HepG2 (cell line): ENCODE measurements around the gene USB1. TPM values are rescaled to one million over a fixed set of nuclear protein-coding genes. Genes with fewer than 3 reads are reported as not detected.

Experiments used
- ATAC-seq: fragments of 200-7000 bp; cut with Tn5 transposase; 3 replicates; pipeline ENCODE4 v1.9.1; 2020; ENCODE audit warnings: mild to moderate bottlenecking, moderate library complexity
- BruUV-seq: library from RNA; stranded (reverse); fragments of 400-500 nt; replicated peaks from 2 replicates; lab custom pipeline; 2021; lab: Mats Ljungman, UMichigan
- CTCF ChIA-PET: fragments of 300-600 bp; formaldehyde crosslinking; extraction: SDS; loops from one replicate; lab custom pipeline; 2021; ENCODE audit warnings: low total read pairs, inconsistent platforms, low intra/inter-chr PET ratio; lab: Yijun Ruan, JAX
- POLR2A ChIA-PET: fragments of 350-600 bp; sonication (Branson Sonifier 250); formaldehyde crosslinking; loops from one replicate; lab custom pipeline; 2020; ENCODE audit warnings: antibody characterized with exemption, inconsistent platforms; lab: Yijun Ruan, JAX
- DNase-seq: peaks from one replicate; pipeline ENCODE4 v3.0.0-alpha.2; 2015; ENCODE audit warnings: low spot score
- FAIRE-seq: peaks from 3 replicates; lab custom pipeline; 2011; peaks lifted over from hg19 to GRCh38; lab: Jason Lieb, UNC
- H2AFZ ChIP-seq: one replicate; pipeline ENCODE4 v1.6.1; 2011; ENCODE audit warnings: low read length, inconsistent platforms
- H3K27ac ChIP-seq: fragments of 300-600 bp; 3 replicates; pipeline ENCODE4 v1.8.0; 2011; ENCODE audit warnings: mixed run types, mild to moderate bottlenecking, mixed read lengths, low read length, inconsistent platforms; ENCODE audit not compliant: insufficient read depth; ENCODE audit errors: extremely low read length
- H3K27me3 ChIP-seq, 2 experiments: fragments of 200-600 bp in 1 of 2; 2 replicates in 1 of 2; 3 replicates in 1 of 2; pipeline versions ENCODE4 v1.6.0 to v1.8.0; 2011; ENCODE audit warnings: low read length in 2 of 2, mild to moderate bottlenecking in 2 of 2, moderate library complexity in 2 of 2, inconsistent platforms in 1 of 2; ENCODE audit not compliant: insufficient read depth in 2 of 2, control insufficient read depth in 1 of 2
- H3K36me3 ChIP-seq, 2 experiments: fragments of 200-600 bp in 1 of 2; replicated peaks in 1 of 2; 2 replicates in 1 of 2; 3 replicates in 1 of 2; pipeline versions ENCODE4 v1.5.1 to v1.8.0; 2011; ENCODE audit warnings: low read length in 2 of 2, inconsistent platforms in 1 of 2; ENCODE audit not compliant: insufficient read depth in 2 of 2, control insufficient read depth in 1 of 2
- H3K4me1 ChIP-seq: 2 replicates; pipeline ENCODE4 v1.5.1; 2012; ENCODE audit warnings: low read length, inconsistent platforms; ENCODE audit not compliant: insufficient read depth
- H3K4me2 ChIP-seq: 2 replicates; pipeline ENCODE4 v1.6.0; 2011; ENCODE audit warnings: low read depth, low read length, inconsistent platforms
- H3K4me3 ChIP-seq, 3 experiments: fragments of 200-600 bp in 1 of 3; sonication (generic), shearing (Covaris generic) in 1 of 3; replicated peaks in 1 of 3; 2 replicates each; pipeline ENCODE4 v1.5.1; 2011 to 2016; ENCODE audit warnings: low read length in 3 of 3, inconsistent platforms in 2 of 3, low read depth in 2 of 3, mild to moderate bottlenecking in 2 of 3, control low read depth in 1 of 3, mixed read lengths in 1 of 3; ENCODE audit not compliant: insufficient read depth in 1 of 3
- H3K79me2 ChIP-seq: one replicate; pipeline ENCODE4 v1.6.1; 2011; ENCODE audit warnings: low read length, inconsistent platforms; ENCODE audit not compliant: insufficient read depth
- H3K9ac ChIP-seq: 2 replicates; pipeline ENCODE4 v1.6.0; 2011; ENCODE audit warnings: mild to moderate bottlenecking, low read depth, low read length, inconsistent platforms; ENCODE audit not compliant: insufficient read depth
- H3K9me3 ChIP-seq: 2 replicates; pipeline ENCODE4 v1.5.1; 2012; ENCODE audit warnings: mild to moderate bottlenecking, low read length
- H4K20me1 ChIP-seq: 2 replicates; pipeline ENCODE4 v1.6.0; 2011; ENCODE audit warnings: inconsistent platforms, mild to moderate bottlenecking, low read length, moderate library complexity; ENCODE audit not compliant: insufficient read depth
- ATF1 ChIP-seq: IDR thresholded peaks from 2 replicates; pipeline ENCODE4 v1.6.1; 2016; ENCODE audit warnings: mild to moderate bottlenecking, control low read depth
- CSRNP1 ChIP-seq: sonication (generic); formaldehyde crosslinking; IDR thresholded peaks from 2 replicates; pipeline ENCODE4 v1.8.1; 2023; ENCODE audit warnings: mild to moderate bottlenecking, missing genetic modification reagents
- HNF1B ChIP-seq: sonication (generic); formaldehyde crosslinking; IDR thresholded peaks from 2 replicates; pipeline ENCODE4 v1.5.1; 2020; ENCODE audit warnings: mild to moderate bottlenecking, moderate library complexity, missing genetic modification reagents
- HNRNPH1 ChIP-seq: fragments of 200-400 bp; formaldehyde crosslinking; optimal IDR thresholded peaks from 2 replicates; pipeline ENCODE3; 2017; ENCODE audit warnings: mild to moderate bottlenecking, low read depth, low read length
- HNRNPLL ChIP-seq: fragments of 200-400 bp; formaldehyde crosslinking; IDR thresholded peaks from 2 replicates; pipeline ENCODE4 v1.6.1; 2017; ENCODE audit warnings: mild to moderate bottlenecking, low read depth, low read length; ENCODE audit not compliant: poor library complexity, severe bottlenecking
- MBD4 ChIP-seq: IDR thresholded peaks from 2 replicates; pipeline ENCODE4 v1.6.1; 2012; ENCODE audit warnings: low read length, inconsistent platforms, borderline replicate concordance
- NCOR1 ChIP-seq: fragments of 200-600 bp; sonication (generic); IDR thresholded peaks from 2 replicates; pipeline ENCODE4 v1.7.0; 2017; ENCODE audit warnings: antibody characterized with exemption, low read length, borderline replicate concordance
- NFYC ChIP-seq: IDR thresholded peaks from 2 replicates; pipeline ENCODE4 v1.6.1; 2016; ENCODE audit warnings: missing genetic modification reagents, missing compliant biosample characterization
- NR1H2 ChIP-seq: sonication (generic); formaldehyde crosslinking; IDR thresholded peaks from 2 replicates; pipeline ENCODE4 v1.8.1; 2022; ENCODE audit warnings: low read depth, missing genetic modification reagents, borderline replicate concordance
- PAF1 ChIP-seq: IDR thresholded peaks from 2 replicates; pipeline ENCODE4 v1.6.1; 2016; ENCODE audit warnings: missing genetic modification reagents, missing compliant biosample characterization
- RARA ChIP-seq: IDR thresholded peaks from 2 replicates; pipeline ENCODE4 v1.6.1; 2016; ENCODE audit warnings: missing genetic modification reagents, missing compliant biosample characterization
- SP5 ChIP-seq: IDR thresholded peaks from 2 replicates; pipeline ENCODE4 v1.6.1; 2016; ENCODE audit warnings: low read depth, borderline replicate concordance
- ZBTB21 ChIP-seq: sonication (generic); formaldehyde crosslinking; IDR thresholded peaks from 2 replicates; pipeline ENCODE4 v1.4.0; 2020; ENCODE audit warnings: missing genetic modification reagents
- ZFP41 ChIP-seq: sonication (generic); formaldehyde crosslinking; IDR thresholded peaks from 2 replicates; pipeline ENCODE4 v1.4.0; 2020; ENCODE audit warnings: mild to moderate bottlenecking, missing genetic modification reagents, borderline replicate concordance
- ZIK1 ChIP-seq: sonication (generic); formaldehyde crosslinking; IDR thresholded peaks from 2 replicates; pipeline ENCODE4 v1.5.0; 2020; ENCODE audit warnings: mild to moderate bottlenecking, low read depth, missing genetic modification reagents, borderline replicate concordance
- ZKSCAN5 ChIP-seq: sonication (generic); formaldehyde crosslinking; IDR thresholded peaks from 2 replicates; pipeline ENCODE4 v1.5.1; 2020; ENCODE audit warnings: mild to moderate bottlenecking, missing genetic modification reagents
- ZNF496 ChIP-seq: sonication (generic); formaldehyde crosslinking; IDR thresholded peaks from 2 replicates; pipeline ENCODE4 v1.8.1; 2023; ENCODE audit warnings: mild to moderate bottlenecking, moderate library complexity, missing genetic modification reagents; ENCODE audit not compliant: insufficient replicate concordance
- ZNF552 ChIP-seq: sonication (generic); formaldehyde crosslinking; IDR thresholded peaks from 2 replicates; pipeline ENCODE4 v1.9.0; 2022; ENCODE audit warnings: missing genetic modification reagents, mild to moderate bottlenecking, borderline replicate concordance
- ZNF672 ChIP-seq: sonication (generic); formaldehyde crosslinking; IDR thresholded peaks from 2 replicates; pipeline ENCODE4 v1.8.1; 2022; ENCODE audit warnings: missing genetic modification reagents
- WGBS: methylation state at CpG from one replicate; pipeline ENCODE4 v1.1.6; 2017; ENCODE audit warnings: low lambda C conversion rate; 5-methylcytosine and 5-hydroxymethylcytosine counted together
- in situ Hi-C: cut with HindIII; loops from 2 replicates; pipeline ENCODE4 v1.10.0; 2017; ENCODE audit warnings: low pct_unique_long_range_greater_than_20kb; ENCODE audit not compliant: extremely low pct_ligation_motif_present
- intact Hi-C: fragments of 100-400 bp; cut with micrococcal nuclease; formaldehyde crosslinking; loops from one replicate; pipeline ENCODE4 v1.10.0; 2022; ENCODE audit not compliant: unreplicated experiment
- polyA plus RNA-seq, 8 experiments: library from polyadenylated mRNA; depleted of rRNA in 3 of 8; stranded (reverse) in 7 of 8; unstranded in 1 of 8; fragments of >200 nt; fragmentation: Illumina TruSeq in 4 of 8; extraction: Trizol in 4 of 8; gene quantifications; 2 replicates each; pipeline versions ENCODE4 v1.2.1 to v1.2.3, GENCODE V29; 2011 to 2016; ENCODE audit warnings: low read depth in 4 of 8, missing spikeins in 1 of 8, mixed read lengths in 1 of 8; ENCODE audit not compliant: insufficient read depth in 1 of 8
- total RNA-seq, 5 experiments: library from RNA; depleted of rRNA; stranded (reverse); fragments of >200 nt; fragmentation: Illumina TruSeq; extraction: Trizol; gene quantifications; 2 replicates each; pipeline ENCODE4 v1.2.3, GENCODE V29; 2016; ENCODE audit warnings: low read depth in 1 of 5
- TF ChIP-seq, protein P1 (sequence below): sonication (generic); formaldehyde crosslinking; IDR thresholded peaks from 2 replicates; pipeline ENCODE4 v1.4.0; 2020; ENCODE audit warnings: missing genetic modification reagents

Gene USB1
- total and polyA plus RNA-seq, 2 of the 13 experiments (the other 11 are each of a cell fraction or from before 2014, with no cell fraction given) = 16.7 to 65.4 TPM

DNA sequence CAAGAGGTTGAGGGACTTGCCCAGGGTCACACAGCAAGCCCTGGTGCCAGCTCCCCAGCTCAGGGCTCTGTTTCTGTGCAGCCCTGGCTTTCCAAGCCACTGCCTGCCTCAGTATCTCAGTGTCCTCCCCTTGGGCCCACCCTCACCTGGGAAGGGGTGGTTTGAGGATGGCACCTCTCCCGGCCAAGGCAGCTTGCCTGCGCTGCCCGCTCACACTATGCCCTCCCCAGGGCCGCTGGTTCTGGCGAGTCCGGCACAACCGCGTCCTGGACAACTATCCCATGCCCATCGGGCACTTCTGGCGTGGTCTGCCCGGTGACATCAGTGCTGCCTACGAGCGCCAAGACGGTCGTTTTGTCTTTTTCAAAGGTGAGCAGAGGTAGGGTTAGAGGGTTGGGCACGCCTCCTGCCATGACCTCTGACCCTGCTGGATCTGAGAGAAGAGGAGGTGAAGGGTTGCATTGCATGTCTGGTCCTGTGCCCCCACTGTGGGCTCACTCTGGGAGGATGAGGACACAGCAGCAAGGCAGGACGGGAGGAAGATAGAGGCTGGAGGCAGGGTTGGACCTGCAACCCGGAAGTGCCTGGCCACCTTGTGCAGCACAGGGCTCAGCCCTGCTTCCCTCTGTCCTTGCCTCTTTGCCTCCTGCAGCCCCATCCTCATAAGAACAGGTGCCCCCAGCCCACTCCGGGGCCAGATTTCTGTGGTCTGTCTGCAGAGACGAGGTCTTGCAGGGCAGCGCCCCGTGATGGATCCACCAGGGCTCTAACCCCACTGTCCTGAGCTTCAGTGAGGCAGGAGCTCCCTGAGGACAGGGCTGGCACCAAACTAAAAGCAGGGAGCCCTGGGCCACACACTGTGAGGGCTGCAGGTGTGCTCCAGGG lies 41.0 kb downstream of the USB1 start:
- Histone ChIP-seq H4K20me1 (no peaks in the 10 kb centered on the region), H3K4me2 (no peak overlapping the region), H2AFZ (no peak overlapping the region), H3K27ac (no peak overlapping the region), H3K9ac (no peak overlapping the region), H3K9me3 (no peaks in the 10 kb centered on the region), H3K4me1 (0 out of 2 replicates have a peak, but pooled peaks cover 6% of the 10 kb centered on the region), H3K79me2 (no peaks in the 10 kb centered on the region), H3K27me3 (no peaks in the 10 kb centered on the region), H3K36me3 (peaks cover 47 to 69% of the 10 kb centered on the region in 2 experiments), H3K4me3 (no peak overlapping the region)
- in situ Hi-C loops (no loop called here), intact Hi-C loops (no loop called here)
- POLR2A ChIA-PET = no interaction called here
- FAIRE-seq = no peak
- no peak for DNase-seq
- WGBS = 98% methylated on average over 21 of the region's 22 CpGs
- CTCF ChIA-PET = no interaction called here
- no TSS peak for BruUV-seq
- ATAC-seq = no peak
- TF ChIP-seq PAF1 (CRISPR knock-in tag) (no peak), SP5 (no peak), ATF1 (CRISPR knock-in tag) (no peak), MBD4 (no peak), HNF1B (no peak), NCOR1 (no peak), NFYC (no peak), ZNF496 (CRISPR knock-in tag) (no peak), HNRNPLL (peak; percentile 18), HNRNPH1 (no peak), ZIK1 (CRISPR knock-in tag) (no peak), NR1H2 (CRISPR knock-in tag) (no peak), RARA (CRISPR knock-in tag) (no peak), ZBTB21 (no peak), ZFP41 (no peak), ZKSCAN5 (CRISPR knock-in tag) (no peak), CSRNP1 (CRISPR knock-in tag) (no peak), ZNF552 (CRISPR knock-in tag) (no peak), ZNF672 (CRISPR knock-in tag) (no peak)
- TF ChIP-seq, protein P1, sequence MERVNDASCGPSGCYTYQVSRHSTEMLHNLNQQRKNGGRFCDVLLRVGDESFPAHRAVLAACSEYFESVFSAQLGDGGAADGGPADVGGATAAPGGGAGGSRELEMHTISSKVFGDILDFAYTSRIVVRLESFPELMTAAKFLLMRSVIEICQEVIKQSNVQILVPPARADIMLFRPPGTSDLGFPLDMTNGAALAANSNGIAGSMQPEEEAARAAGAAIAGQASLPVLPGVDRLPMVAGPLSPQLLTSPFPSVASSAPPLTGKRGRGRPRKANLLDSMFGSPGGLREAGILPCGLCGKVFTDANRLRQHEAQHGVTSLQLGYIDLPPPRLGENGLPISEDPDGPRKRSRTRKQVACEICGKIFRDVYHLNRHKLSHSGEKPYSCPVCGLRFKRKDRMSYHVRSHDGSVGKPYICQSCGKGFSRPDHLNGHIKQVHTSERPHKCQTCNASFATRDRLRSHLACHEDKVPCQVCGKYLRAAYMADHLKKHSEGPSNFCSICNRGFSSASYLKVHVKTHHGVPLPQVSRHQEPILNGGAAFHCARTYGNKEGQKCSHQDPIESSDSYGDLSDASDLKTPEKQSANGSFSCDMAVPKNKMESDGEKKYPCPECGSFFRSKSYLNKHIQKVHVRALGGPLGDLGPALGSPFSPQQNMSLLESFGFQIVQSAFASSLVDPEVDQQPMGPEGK (CRISPR knock-in tag) = no peak
